Lower leg skin (tissue), 3 donors: Measurements from ENCODE around the gene RSAD2.
"Not testable (repeated sequence)": the region's sequence is repeated elsewhere in the genome, so short reads cannot be mapped to it uniquely, and the experiment has no call there.

ENCODE experiments used
- POLR2A ChIP-seq, 2 donors: fragments of 450-650 bp; IDR thresholded peaks; one replicate each; pipeline ENCODE4 v1.6.1; 2016 to 2017; ENCODE audit warnings: antibody characterized with exemption in 2 of 2, mild to moderate bottlenecking in 1 of 2, moderate library complexity in 1 of 2
- TF ChIP-seq, protein P1 (sequence below), 3 donors: fragments of 450-650 bp; IDR thresholded peaks; one replicate each; pipeline ENCODE4 v1.5.1; 2016; ENCODE audit warnings: antibody characterized with exemption in 3 of 3, mild to moderate bottlenecking in 3 of 3, moderate library complexity in 2 of 3

DNA sequence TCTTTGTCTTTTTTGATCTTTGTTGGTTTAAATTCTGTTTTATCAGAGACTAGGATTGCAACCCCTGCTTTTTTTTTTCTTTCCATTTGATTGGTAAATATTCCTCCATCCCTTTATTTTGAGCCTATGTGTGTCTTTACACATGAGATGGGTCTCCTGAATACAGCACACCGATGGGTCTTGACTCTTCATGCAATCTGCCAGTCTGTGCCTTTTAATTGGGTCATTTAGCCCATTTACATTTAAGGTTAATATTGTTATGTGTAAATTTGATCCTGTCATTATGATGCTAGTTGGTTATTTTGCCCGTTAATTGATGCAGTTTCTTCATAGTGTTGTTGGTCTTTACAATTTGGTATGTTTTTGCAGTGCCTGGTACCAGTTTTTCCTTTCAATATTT is 25.0 kb downstream of the RSAD2 start:
- TF ChIP-seq POLR2A (IDR thresholded peaks at IDR 0.05): not testable (repeated sequence)
- TF ChIP-seq, protein P1, sequence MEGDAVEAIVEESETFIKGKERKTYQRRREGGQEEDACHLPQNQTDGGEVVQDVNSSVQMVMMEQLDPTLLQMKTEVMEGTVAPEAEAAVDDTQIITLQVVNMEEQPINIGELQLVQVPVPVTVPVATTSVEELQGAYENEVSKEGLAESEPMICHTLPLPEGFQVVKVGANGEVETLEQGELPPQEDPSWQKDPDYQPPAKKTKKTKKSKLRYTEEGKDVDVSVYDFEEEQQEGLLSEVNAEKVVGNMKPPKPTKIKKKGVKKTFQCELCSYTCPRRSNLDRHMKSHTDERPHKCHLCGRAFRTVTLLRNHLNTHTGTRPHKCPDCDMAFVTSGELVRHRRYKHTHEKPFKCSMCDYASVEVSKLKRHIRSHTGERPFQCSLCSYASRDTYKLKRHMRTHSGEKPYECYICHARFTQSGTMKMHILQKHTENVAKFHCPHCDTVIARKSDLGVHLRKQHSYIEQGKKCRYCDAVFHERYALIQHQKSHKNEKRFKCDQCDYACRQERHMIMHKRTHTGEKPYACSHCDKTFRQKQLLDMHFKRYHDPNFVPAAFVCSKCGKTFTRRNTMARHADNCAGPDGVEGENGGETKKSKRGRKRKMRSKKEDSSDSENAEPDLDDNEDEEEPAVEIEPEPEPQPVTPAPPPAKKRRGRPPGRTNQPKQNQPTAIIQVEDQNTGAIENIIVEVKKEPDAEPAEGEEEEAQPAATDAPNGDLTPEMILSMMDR (IDR thresholded peaks at IDR 0.05): not testable (repeated sequence)
